ENCODE results near the gene DYNLRB2.

The DYNLRB2 gene

GRCh38 chr16:80552277-80552676, 11.5 kb downstream of the DYNLRB2 start:
- DNase-seq (ENCODE audit: low read depth): no peak

DNA sequence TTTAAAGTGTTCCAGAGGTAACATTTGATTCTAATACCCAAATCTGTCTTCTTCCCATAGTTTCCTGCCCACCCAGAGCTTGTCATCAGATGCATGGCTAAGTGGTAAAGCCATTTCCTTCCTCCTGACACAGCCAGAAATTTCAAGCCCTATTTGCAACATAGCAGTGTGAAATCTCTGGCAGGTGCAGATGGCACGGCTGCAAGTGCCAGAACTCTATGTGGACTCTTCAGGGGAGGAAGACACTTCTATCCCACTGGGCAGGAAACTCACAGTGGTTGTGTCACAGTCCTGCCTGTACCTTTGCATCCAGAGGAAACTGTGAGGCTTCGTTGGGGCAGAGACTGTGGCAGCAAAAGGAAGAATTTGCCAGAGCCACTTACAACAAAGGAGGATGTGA, 13.2 kb downstream of the DYNLRB2 start:
- no peak for DNase-seq (ENCODE audit: low read depth)

- no peak for DNase-seq (ENCODE audit: low read depth)
Measured at GRCh38 chr16:80556481-80556880, 15.7 kb downstream of the DYNLRB2 start.

DNA sequence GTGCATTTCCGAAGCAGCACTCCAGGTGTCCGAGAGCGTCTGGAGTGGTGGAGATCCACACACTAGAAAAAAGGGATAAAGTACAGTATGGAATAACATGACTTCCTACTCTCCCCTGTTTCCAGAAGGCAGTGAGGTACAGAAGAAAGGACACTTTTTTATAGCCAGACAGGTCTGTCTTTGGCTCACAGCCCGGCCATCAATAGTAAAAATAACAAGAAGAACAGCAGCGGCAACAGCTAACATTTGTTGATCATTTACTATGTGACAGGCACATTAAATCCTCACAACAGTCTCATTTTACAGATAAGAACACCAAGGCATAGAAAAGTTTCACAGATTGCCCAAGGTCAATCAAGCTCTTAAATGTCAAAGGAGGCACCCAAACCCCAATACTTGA, 16.2 kb downstream of the DYNLRB2 start:
- DNase-seq (ENCODE audit: low read depth): no peak

- no peak for DNase-seq (ENCODE audit: low read depth)
Measured at GRCh38 chr16:80559369-80559768, 18.6 kb downstream of the DYNLRB2 start.

DNA sequence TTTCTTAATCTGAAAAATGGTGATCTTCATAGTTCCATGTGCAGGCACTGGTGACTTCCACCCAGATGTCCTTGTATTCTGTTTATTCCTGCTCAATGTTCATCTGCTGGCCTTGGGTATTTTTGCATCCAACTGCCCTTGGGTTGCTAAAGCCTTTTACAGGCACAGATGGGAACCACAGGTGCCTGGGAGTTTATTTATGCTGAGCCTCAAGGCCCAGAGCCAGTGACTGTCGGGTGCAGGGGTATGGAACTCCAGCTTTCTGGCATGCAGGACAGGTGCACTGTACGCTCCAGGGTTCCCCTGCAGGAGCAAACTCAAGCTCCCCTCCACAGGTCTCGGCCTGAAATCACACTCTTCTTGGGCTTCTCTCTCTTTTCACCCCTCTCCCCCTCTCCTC, 22.3 kb downstream of the DYNLRB2 start:
- no peak for DNase-seq (ENCODE audit: low read depth)

DNA sequence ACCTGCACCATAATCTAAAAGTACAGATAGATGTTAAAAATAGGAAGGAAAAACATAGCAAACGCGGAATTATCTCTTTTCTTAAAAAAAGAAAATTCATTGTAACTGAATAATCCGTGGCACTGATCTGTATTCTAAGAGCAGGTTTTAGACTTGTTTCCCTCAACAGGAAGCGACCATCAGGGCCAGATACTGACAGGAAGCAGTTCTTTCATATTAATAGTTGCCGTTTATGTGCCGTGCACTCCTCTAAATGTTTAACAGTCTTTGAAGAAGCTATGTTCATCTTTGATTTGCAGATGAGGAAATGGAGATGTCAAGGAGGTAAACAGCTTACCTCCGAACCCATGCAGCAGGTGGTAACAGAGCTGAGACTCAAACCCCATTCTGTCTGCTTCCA, 23.6 kb downstream of the DYNLRB2 start:
- DNase-seq (ENCODE audit: low read depth): no peak

DNA sequence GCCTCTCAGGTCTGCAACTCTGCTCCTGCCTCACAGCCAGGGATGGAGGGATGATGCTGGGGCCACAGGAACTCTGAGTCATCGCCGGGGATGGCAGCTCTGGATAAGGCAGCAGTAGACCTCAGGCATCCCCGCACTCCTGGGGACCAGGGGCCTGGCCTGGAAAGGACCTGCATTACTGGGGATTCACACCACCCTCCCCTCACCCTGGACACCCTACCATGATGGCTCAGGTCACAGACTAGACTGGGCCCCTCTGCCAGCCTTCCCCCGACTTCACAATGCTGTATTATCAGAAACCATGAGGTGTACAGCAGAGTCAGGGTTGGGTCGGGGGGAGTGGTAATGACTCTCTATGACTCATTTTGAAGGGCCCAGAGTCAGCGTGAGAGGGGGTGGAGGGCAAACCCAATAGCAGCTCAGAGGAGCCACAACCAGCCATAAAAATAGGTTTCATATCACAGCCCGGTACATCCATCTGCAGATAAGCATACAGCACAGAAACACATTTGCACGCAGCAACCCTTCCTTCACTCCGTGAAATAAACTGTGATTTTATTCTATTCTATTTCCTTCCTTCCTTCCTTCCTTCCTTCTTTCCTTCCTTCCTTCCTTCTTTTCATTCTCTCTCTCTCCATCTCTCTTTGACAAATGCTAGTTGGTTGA, 28.8 kb downstream of the DYNLRB2 start:
- DNase-seq (ENCODE audit: low read depth): peak; percentile 37

DNA sequence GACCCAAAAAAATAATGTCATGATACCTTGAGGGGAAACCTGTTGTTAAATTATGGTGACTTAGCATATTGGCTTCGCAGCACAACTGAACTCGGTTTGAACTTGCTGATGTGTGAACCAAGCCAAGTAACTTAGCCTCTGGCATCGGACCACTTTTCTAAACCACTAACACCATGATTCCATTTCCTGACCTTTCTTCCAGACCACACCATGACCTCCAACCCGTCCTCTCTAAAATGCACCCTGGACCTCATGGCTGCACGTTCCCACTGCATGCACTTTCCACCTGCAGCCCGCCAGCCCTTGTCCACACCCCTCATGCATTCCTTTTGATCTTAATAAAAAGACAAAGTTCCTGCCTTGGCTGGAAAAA, 29.3 kb downstream of the DYNLRB2 start:
- DNase-seq (ENCODE audit: low read depth): no peak

DNA sequence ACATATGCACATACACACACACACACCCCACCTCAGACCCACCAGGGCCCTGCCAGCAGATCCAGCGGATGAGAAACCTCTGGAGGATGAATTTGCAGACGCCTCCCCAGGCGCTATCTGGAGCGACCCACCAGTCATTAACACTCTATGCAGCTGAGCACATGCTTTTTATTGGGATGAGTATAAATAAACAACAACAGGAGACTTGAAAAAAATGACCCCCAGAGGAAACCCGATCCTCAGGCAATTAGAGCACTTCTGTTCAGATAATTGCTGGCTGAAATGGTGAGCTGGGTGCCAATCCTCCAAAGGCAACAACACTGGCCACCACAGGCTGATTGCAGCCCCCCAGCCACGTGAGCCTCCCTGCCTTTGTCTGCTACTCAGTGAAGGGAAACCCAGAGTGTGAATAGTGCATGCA, 32.9 kb downstream of the DYNLRB2 start:
- no peak for DNase-seq (ENCODE audit: low read depth)

GRCh38 chr16:80576343-80576912, 35.6 kb downstream of the DYNLRB2 start:
- no peak for DNase-seq (ENCODE audit: low read depth)

- no peak for DNase-seq (ENCODE audit: low read depth)
Measured at GRCh38 chr16:80577485-80578280, 36.9 kb downstream of the DYNLRB2 start.

DNA sequence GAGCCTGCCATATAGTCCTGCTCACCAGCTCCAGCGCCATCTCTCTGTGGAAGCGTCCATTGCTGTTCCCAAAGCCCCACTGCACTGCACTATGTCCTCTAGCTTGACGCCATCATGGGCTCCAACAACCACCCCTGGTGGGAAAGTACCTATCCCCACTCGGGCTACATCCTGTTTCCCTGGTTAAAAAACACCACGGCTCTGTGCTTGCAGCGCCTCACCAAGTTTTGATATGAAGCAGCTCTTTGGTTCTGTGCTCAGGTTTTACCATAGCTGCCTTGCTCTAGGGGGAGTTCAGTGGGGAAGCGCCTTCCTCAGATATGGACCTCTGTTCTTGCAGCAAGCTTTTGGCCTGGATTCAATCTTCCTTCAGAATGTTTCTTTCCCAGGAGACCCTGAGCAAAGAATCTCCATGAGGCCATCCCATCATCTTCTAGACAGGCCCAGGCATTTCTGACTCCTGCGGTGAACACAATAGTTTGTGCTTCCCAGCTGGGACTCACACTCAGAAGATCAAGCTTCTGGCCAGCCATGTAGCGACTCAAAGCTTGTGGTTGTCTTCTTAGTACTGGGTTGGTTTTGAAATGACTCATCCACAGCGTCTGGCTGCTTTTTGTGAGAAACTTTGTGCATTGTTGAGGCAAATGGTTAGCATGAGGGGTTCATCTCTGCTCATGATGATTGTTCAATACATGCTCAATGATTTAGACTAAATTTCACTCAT, 39.5 kb downstream of the DYNLRB2 start:
- DNase-seq (ENCODE audit: low read depth): peak; percentile 35

DNA sequence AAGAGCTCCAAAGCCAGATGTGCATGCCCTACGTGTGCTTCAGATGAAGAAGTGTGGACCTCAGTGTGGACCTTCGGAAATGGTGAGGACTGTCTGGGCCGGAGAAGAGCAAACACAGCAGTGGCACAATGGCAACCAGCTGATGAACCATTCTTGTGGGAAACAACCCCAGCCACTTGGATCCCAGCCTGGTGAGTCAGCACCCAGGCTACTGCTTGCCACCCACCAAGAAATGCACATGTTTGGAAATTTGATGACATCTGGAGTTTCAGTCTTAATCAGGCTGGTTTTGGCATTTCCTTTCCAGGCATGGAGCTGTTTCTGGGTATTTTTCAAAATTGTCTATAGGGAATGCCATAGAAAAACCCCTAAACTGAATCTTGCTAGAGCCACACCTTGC, 42.7 kb downstream of the DYNLRB2 start:
- DNase-seq (ENCODE audit: low read depth): no peak

- DNase-seq (ENCODE audit: low read depth): no peak
Measured at GRCh38 chr16:80585764-80586163, 45.0 kb downstream of the DYNLRB2 start.

DNA sequence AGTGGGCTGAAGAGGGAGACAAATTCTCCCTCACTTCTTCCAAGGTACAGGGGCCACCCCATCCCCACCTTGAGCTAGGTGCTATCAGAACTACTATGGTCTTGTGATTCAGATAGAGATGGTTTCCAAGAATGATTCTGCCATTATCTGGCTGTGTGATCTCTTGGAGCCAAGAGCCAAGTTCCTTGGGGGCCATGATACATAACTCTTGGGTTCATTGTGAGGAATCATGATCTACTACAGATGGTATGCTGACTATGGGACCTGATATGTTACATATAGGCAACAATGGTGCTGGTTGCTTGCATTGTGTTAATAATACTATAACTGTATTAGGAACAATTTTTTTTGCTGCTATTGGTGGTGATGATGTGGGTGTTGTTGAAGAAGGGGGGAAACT, 45.7 kb downstream of the DYNLRB2 start:
- DNase-seq (ENCODE audit: low read depth): no peak

DNA sequence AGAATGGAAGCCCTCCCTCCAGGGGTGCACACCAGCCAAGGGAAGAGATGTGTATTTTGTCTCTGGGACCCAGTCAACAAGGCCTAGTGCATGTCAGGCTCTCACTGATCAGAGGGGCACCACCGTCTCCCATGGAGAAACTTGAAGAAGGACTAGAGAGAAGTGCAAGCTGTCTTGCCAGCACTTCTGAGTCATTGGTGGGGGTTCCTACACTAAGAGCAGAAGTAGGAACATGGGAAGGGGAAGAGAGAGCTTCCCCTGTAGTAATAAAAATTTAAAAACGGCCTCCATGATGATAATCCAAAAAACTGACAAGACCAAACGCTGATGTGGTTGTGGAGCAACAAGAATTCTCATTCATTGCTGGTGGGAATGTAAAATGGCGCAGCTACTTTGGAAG, 46.3 kb downstream of the DYNLRB2 start:
- no peak for DNase-seq (ENCODE audit: low read depth)

- no peak for DNase-seq (ENCODE audit: low read depth)
Measured at GRCh38 chr16:80591071-80591915, 50.5 kb downstream of the DYNLRB2 start.

- DNase-seq (ENCODE audit: low read depth): no peak
Measured at GRCh38 chr16:80592273-80592672, 51.5 kb downstream of the DYNLRB2 start.

- DNase-seq (ENCODE audit: low read depth): no peak
Measured at GRCh38 chr16:80594756-80595155, 54.0 kb downstream of the DYNLRB2 start.

DNA sequence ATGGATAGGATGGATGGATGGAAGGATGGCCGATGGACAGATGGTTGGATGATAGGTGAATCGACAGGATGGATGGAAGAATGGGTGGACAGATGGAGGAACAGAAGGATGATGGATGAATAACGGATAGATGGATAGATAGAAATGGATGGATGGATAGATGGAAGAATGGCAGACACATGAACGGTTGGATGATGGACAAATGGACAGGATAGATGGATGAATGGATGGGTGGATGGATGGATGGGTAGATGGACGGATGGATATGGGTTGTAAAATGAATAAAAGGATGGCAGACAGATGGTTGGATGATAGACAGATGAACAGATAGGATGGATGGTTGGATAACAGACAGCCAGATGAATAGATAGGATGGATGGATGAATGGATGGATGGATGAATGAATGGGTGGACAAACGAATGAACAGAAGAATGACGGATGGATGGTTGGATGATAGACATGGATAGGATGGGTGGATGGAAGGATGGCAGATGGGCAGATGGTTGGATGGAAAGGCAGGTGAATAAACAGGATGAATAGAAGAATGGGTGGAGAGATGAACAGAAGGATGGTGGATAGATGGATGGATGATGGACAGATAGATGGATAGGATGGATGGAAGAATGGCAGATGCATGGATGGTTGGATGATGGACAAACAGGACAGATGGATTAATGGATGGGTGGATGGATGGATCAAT, 55.9 kb downstream of the DYNLRB2 start:
- DNase-seq (ENCODE audit: low read depth): no peak

All from activated T-helper 1 cell treated with Interleukin-2 at 50 U/mL for 16 hours (primary cell).